IgD-negative memory B cell (primary cell): ENCODE data around the gene LRSAM1. TPM values are rescaled to one million over a fixed set of nuclear protein-coding genes. Genes with fewer than 3 reads are reported as not detected.

Source experiments
- H3K27ac Mint-ChIP-seq, 3 donors: one replicate each; pipeline ENCODE4 v1.8.0; 2020 to 2022; ENCODE audit warnings: mild to moderate bottlenecking in 3 of 3, mixed read lengths in 3 of 3, moderate library complexity in 1 of 3
- H3K27me3 Mint-ChIP-seq: one replicate; pipeline ENCODE4 v1.8.0; 2021; ENCODE audit warnings: mixed read lengths
- H3K36me3 Mint-ChIP-seq: one replicate; pipeline ENCODE4 v1.8.0; 2020; ENCODE audit warnings: mild to moderate bottlenecking, mixed read lengths
- H3K4me1 Mint-ChIP-seq, 3 donors: one replicate each; pipeline ENCODE4 v1.8.0; 2020 to 2022; ENCODE audit warnings: mixed read lengths in 3 of 3, mild to moderate bottlenecking in 1 of 3
- H3K4me3 Mint-ChIP-seq, 4 donors: one replicate each; pipeline ENCODE4 v1.8.0; 2020 to 2022; ENCODE audit warnings: mild to moderate bottlenecking in 4 of 4, mixed read lengths in 4 of 4, moderate library complexity in 3 of 4
- H3K9me3 Mint-ChIP-seq, 3 donors: one replicate each; pipeline ENCODE4 v1.8.0; 2020 to 2021; ENCODE audit warnings: mixed read lengths in 3 of 3, mild to moderate bottlenecking in 1 of 3
- polyA plus RNA-seq: library from polyadenylated mRNA; unstranded; fragments of 300-500 nt; fragmentation: Illumina TruSeq; gene quantifications from one replicate; pipeline ENCODE4 v1.2.3, GENCODE V29; 2021

Gene LRSAM1
- polyA plus RNA-seq, 1 donor from 2014 or later: 15.7 TPM

DNA sequence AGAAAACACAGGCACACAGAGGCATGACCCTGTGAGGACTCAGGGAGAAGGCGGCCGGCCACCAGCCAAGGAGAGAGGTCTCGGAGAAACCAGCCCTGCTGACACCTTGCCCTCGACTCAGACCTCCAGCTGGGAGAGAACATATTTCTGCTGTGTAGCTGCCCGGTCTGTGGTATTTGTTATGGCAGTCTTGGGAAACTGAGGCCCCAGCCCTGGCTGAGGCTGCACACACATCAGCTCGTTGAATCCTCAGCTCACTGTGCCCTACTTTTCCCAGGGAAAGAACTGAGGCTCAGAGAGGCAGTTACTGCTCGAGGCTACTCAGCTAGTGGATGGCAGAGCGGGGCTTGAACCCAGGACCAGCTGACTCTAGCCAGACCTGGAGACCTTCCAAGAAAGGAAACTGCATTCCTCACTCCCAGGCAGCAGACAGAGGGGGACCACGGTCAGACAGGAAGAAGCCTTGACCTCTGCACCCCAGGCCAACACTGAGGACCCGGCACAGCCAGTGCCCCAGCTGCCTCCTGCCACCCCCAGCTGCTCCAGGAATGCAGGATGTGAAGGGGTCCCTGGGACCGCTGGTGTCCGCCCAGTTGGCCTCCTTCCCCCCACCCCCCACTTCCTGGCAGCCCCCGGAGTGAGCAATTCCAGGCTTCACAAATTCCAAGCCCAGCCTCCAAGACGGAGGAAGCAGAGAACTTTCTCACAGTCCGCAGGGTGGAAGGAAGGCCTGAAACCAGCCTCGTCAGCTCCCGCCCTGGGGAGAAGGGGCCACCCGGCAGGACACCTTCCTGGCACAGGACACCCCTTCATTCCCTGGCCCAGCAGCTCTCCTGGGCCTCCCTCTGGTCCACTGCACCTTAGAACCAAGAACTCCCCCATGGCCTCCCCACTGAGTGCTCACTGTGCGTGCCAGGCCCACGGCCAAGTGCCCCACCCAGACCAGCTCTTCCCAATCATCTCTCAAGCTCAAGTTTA is 69.9 kb downstream of the LRSAM1 start:
- no peak overlapping the region for H3K27ac Mint-ChIP-seq
- peaks cover 0 to 7% (median 3%) of the 10 kb centered on the region in 3 donors for H3K9me3 Mint-ChIP-seq
- H3K4me1 Mint-ChIP-seq: no peaks in the 10 kb centered on the region
- H3K36me3 Mint-ChIP-seq: no peaks in the 10 kb centered on the region
- H3K27me3 Mint-ChIP-seq: peaks cover 2% of the 10 kb centered on the region
- H3K4me3 Mint-ChIP-seq: no peak overlapping the region

DNA sequence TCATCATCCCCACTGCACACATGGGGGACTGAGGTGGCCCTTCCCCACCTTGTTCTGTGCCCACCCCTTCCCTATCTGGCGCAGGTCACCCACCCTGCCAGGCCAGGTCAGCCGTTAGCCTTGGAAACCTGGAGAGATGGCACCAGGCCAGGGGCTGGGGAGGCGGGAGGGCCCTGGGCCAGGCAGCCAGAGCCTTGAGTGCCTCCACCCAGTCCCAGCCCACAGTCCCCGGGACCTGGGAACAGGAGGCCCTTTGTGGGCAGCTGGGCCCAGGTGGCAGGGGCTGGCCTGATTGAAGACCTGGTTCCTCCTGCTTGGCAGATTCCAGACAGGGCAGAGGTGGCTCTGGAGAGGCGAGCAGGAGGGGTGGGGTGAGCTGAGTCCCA is 70.6 kb downstream of the LRSAM1 start:
- Mint-ChIP-seq H3K27ac (no peak overlapping the region), H3K27me3 (peaks cover 2% of the 10 kb centered on the region), H3K4me3 (no peak overlapping the region), H3K4me1 (no peaks in the 10 kb centered on the region), H3K9me3 (peaks cover 0 to 7% (median 3%) of the 10 kb centered on the region in 3 donors), H3K36me3 (no peaks in the 10 kb centered on the region)

DNA sequence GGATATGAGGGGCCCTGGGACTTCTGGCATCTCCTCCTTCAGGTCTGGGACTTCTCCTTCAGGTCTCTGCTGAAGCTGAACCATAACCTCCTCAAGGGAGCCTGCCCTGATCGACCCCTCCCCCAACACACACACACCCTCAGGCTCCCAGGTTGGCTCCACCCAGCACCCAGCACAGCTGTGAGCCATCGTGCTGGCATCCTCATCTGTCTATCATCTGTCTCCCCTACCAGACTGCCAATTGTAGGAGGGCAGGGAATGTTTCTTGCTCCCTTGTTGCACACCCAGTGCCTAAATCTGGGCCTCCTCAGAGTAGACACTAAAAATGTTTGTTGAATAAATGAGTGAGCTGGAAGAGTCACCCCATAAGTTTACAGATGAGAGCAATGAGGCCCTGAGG is 71.4 kb downstream of the LRSAM1 start:
- Mint-ChIP-seq H3K4me3 (no peak overlapping the region), H3K27me3 (peaks cover 2% of the 10 kb centered on the region), H3K36me3 (no peaks in the 10 kb centered on the region), H3K4me1 (no peaks in the 10 kb centered on the region), H3K27ac (no peak overlapping the region), H3K9me3 (peaks cover 0 to 7% (median 3%) of the 10 kb centered on the region in 3 donors)

DNA sequence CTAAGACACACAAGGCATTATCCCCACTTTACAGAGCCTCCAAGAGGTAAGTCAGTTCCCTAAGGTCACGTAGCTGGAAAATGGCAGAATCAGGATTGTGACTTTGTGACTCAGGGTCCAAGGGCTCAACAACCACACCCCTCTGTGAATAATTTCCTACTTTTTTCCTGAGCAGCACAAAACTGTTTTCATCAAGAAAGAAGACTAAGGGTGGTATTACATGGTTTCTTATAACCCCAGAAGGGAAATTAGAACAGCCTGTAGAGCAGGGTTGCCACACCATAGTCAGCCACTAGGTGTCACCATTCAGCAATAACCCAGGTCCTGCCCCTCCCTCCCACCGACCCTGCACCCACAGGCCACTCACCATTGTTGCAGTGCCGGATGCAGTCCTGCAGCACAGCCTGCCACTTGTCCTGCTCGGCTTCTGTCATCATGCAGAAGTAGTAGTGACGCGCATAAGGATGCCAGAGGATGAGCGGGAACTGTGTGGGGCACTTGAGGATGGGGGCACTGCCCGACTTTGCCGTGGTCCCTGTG is 72.1 kb downstream of the LRSAM1 start:
- H3K36me3 Mint-ChIP-seq: no peaks in the 10 kb centered on the region
- H3K4me1 Mint-ChIP-seq: no peaks in the 10 kb centered on the region
- no peak overlapping the region for H3K4me3 Mint-ChIP-seq
- H3K27me3 Mint-ChIP-seq: peaks cover 2% of the 10 kb centered on the region
- H3K27ac Mint-ChIP-seq: peak overlapping the region in 1 of 3 donors; percentile 23
- peaks cover 0 to 7% (median 3%) of the 10 kb centered on the region in 3 donors for H3K9me3 Mint-ChIP-seq

DNA sequence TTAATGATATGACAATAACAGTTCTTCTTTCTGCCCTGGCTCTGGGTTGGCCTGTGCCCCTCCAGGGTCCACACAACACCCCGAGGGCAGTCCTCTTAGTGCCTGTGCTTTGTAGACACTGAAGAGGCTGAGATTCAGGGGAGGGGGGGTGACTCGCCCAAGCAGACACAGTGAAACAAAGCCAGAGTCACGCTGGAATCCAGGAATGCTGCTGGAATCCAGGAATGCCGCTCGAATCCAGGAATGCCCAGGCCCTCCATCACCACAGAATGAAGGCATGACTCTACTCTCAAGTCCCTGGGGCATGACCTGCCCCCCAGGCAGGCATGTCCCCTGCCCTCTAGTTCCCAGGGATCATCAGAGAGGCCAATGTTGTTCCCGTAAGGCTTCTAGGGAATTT is 73.1 kb downstream of the LRSAM1 start:
- Mint-ChIP-seq H3K9me3 (peaks cover 0 to 7% (median 3%) of the 10 kb centered on the region in 3 donors), H3K27me3 (peaks cover 2% of the 10 kb centered on the region), H3K36me3 (no peaks in the 10 kb centered on the region), H3K4me1 (no peaks in the 10 kb centered on the region), H3K4me3 (no peak overlapping the region), H3K27ac (no peak overlapping the region)

DNA sequence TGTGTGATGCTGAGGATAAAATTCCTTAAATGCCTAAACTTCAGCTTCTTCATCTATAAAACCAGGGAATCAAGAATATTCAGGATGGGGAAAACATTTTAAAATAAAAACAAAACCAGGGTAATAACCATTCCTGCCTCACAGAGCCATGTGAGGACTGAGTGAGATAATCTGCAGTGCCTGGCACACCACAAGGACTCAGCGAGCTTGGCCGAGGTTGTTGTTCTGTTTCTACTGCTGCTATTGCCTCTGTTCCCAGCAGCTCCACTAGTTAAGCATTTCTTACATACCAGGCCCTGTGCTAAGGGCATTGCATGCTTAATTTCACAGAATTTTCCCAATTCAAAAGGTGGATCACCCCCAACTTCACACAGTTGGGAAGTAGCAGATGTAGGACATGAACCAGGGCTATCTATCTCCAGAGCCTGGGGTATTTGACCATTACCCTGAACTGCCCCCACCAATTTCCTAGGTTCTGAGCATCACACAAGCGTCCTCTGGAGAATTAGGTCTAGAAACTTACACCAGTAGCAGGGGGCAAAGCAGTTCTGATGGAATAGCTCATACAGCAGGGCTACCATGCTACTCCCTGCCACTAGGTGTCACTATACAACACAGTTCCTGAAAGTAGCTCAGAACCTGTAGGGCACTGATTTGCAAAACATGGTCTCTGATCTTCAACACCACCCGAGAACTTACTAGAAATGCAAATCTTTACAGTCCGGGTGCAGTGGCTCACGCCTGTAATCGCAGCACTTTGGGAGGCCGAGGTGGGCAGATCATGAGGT is 74.3 kb downstream of the LRSAM1 start:
- Mint-ChIP-seq H3K4me3 (peak overlapping the region in 2 of 4 donors; percentile 27 to 39), H3K36me3 (no peaks in the 10 kb centered on the region), H3K27ac (peak overlapping the region in 1 of 3 donors; percentile 50), H3K4me1 (no peaks in the 10 kb centered on the region), H3K27me3 (no peaks in the 10 kb centered on the region), H3K9me3 (peaks cover 0 to 7% (median 3%) of the 10 kb centered on the region in 3 donors)

DNA sequence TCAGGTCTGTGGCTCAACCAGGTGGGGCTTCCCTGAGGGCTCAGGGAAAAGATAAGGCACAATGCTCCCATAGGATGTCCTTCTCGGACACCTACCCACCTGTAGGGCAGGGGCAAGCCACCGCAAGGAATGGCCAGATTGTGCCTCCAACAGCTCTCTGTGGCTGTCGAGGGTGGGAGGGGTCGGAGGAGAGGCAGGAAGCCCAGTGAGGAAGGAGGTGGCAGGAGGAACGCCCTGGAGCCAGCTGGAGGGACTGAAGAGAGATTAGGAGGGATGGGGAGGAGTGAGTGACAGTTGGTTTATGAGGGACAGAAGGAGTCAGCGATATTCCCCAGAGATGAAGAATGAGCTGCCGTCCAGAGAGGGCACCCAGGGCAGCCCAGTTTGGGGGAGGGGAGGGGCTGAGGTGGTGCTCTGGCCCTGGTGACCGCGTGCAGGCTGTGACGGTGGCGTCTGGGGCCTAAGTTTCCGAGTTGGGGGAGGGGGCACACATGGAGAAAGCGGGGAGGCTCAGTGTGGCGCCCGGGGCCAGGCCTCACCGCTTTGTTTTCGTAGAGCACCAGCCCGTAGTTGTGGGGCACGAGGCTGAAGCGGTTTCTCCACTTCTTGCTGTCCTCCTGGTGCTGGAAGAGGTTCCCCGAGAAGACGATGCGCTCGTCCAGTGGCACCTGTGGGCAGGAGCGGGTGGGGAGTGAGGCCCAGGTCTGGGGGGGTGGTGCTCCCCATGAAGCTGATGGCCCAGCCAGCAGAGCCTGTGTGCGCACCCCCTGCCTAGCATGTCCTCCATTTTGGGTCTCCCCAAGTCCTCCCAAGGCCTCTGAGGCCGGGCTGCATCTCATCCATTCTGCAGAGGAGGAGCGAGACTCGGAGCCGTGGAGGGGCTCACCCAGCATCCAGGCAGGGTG is 75.6 kb downstream of the LRSAM1 start:
- H3K27me3 Mint-ChIP-seq: no peaks in the 10 kb centered on the region
- H3K4me3 Mint-ChIP-seq: no peak overlapping the region
- no peak overlapping the region for H3K27ac Mint-ChIP-seq
- H3K9me3 Mint-ChIP-seq: peaks cover 0 to 7% (median 3%) of the 10 kb centered on the region in 3 donors
- no peaks in the 10 kb centered on the region for H3K36me3 Mint-ChIP-seq
- no peaks in the 10 kb centered on the region for H3K4me1 Mint-ChIP-seq

DNA sequence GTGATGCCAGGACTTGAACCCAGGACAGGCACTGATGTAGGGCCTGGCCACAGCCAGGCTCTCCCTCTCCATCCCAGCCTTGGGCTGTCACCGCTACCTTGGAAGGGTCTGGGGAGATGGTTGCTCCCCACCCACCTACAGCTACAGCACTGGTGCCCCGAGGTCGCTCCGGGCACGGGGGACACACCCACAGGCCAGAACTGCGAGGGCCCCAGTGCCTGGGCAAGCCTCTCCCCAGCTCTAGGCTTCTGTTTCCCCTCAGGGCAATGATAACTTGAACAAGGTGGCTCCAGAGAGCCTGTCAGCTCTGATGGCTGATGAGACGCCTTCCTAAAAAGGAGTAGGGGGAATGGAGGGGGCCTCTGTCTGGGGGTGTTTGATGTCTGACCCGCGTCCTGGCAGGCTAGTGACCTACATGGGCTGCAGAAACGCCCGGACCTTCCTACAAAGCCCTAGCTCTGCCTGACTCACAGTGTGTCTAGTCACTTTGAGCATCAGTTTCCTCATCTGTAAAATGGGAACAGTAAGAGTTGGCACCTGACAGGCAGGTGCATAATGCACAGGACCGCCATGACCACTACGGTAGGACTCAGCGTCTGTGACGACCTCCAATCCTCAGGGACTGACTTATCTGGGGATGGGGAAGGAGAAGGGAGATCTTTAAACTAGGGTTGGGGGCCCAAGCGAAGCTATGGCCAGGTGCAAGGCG is 76.4 kb downstream of the LRSAM1 start:
- no peaks in the 10 kb centered on the region for H3K36me3 Mint-ChIP-seq
- no peaks in the 10 kb centered on the region for H3K27me3 Mint-ChIP-seq
- H3K4me1 Mint-ChIP-seq: no peaks in the 10 kb centered on the region
- no peak overlapping the region for H3K27ac Mint-ChIP-seq
- H3K4me3 Mint-ChIP-seq: no peak overlapping the region
- H3K9me3 Mint-ChIP-seq: peaks cover 0 to 5% (median 3%) of the 10 kb centered on the region in 3 donors

DNA sequence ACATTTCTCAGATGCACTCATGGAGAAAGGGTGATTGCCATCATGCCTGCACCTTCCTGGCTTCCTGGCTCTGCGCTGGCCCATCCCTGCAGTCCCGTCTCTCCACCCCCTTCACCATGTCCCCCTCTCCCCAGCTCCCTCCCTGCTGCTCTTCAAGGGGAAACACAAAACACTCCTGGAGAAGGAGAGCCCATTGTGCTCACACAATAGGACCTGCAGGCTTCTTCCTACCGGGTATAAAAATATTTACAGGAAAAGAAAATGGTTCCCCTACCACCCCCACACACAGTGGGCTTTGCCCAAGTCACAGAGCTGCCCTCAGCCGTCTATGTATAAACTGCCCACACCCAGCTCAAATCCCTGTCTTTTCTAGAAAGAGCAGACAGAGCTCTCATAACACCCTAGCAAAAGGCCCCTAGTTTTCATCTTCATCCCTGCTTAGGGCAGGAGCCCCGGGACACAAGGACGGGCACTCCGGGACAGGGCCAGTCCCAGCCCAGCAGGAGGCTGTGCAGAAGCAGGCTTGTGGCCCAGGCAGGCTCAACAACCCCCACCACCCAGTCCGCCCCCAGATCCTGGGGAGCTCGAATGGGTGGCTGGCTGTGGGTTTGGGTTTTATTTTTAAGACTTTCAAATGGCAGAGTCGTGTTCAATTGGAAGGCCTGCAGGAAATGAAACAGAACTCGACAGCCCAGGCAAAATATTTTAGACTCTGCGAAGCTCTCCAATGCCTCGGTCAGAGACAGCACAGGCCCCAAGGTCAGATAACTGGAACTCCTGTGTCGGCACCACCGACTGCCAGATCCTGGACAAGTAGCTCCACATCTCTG is 77.3 kb downstream of the LRSAM1 start:
- Mint-ChIP-seq H3K4me3 (no peak overlapping the region), H3K4me1 (no peaks in the 10 kb centered on the region), H3K27ac (no peak overlapping the region), H3K27me3 (no peaks in the 10 kb centered on the region), H3K36me3 (no peaks in the 10 kb centered on the region), H3K9me3 (peaks cover 0 to 2% (median 0%) of the 10 kb centered on the region in 3 donors)

DNA sequence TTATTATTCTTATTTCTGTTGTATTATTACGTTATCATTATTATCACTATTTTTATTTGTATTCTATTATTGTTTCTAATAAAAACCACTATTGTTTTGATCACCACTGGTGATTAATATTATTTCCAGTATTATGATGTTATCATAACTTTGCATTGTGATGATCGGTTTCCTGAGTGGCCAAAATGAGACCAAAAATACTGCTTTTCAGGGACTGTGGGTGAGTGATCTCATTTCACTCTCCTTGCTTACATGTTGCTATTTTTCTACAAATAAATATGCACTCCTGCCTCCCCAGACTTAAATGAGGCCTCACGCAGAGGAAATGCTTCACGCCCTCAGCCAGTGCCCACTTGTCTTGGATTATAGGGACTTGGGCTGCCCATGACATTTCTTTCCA is 78.4 kb downstream of the LRSAM1 start:
- Mint-ChIP-seq H3K9me3 (peaks cover 0 to 2% (median 0%) of the 10 kb centered on the region in 3 donors), H3K27ac (no peak overlapping the region), H3K4me1 (no peaks in the 10 kb centered on the region), H3K27me3 (no peaks in the 10 kb centered on the region), H3K4me3 (peak overlapping the region in 1 of 4 donors; percentile 27), H3K36me3 (no peaks in the 10 kb centered on the region)

DNA sequence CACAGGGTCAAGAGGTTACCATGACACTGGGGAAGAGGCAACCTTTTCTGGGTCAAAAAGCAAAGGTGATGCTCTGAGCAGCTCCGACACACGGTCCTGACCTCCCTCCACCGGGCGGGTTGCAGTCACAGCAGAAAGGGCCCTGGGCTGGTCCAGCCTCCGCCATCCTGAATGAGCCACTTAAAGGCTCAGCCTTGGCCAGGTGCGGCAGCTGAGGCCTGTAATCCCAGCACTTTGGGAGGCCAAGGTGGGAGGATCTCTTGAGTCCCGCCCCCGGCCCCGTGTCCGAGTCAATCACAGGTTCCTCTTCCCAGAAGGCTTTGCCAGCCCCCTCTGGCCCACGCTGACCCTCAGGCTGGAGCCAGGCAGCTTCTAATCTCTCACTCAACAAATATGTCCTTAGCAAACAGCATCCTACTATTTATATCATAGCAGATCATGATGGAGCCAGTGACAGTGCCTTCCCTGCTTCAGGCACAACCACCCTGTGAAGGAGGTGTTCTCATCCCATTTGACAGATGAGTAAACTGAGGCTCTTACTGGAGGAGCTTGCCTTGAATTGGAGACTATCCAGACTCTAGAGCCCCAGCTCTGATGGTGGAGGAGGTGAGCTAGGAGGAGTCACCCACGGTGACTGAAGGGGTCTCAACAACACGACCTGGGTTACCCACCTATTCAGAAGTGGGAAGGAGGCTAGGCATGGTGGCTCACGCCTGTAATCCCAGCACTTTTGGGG is 79.1 kb downstream of the LRSAM1 start:
- H3K36me3 Mint-ChIP-seq: no peaks in the 10 kb centered on the region
- H3K4me1 Mint-ChIP-seq: no peaks in the 10 kb centered on the region
- H3K27ac Mint-ChIP-seq: no peak overlapping the region
- no peaks in the 10 kb centered on the region for H3K27me3 Mint-ChIP-seq
- peaks cover 0 to under 1% (median 0%) of the 10 kb centered on the region in 3 donors for H3K9me3 Mint-ChIP-seq
- no peak overlapping the region for H3K4me3 Mint-ChIP-seq

DNA sequence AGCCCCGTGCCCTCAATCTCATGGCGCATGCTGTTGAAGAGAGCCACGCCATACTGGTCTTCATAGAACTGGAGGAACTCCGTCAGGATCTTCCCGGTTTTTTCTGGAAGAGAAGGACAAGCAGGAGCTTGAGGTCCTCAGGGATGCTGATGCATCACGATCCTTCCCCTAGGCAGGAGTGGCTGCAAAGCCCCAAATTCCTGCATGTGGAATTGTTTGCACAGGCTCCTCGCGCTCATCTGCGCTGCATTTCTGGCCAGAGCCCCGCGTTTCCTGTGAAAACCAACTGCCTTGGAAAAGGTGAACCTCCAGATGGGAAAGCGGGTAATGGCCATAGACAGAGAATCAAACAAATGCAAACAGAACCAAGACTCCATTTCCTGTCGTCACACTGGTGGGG is 80.4 kb downstream of the LRSAM1 start:
- Mint-ChIP-seq H3K9me3 (no peaks in the 10 kb centered on the region), H3K36me3 (no peaks in the 10 kb centered on the region), H3K27me3 (no peaks in the 10 kb centered on the region), H3K27ac (no peak overlapping the region), H3K4me3 (no peak overlapping the region), H3K4me1 (no peaks in the 10 kb centered on the region)
